Stimulated activated CD4-positive, alpha-beta T cell treated with anti-CD3 and anti-CD28 coated beads, Interleukin-2, amount 100 ng/mL, for 24 hours (primary cell): ENCODE results near the gene EMSY.

Experiments
- DNase-seq, 2 donors: peaks; one replicate each; pipeline ENCODE4 v3.0.0-alpha.2; 2020

Gene EMSY

GRCh38 chr11:76600124-76600655 is 155.4 kb downstream of the EMSY start:
- DNase-seq: no peak

- DNase-seq: no peak
Observed at GRCh38 chr11:76601272-76601671, 156.5 kb downstream of the EMSY start.

GRCh38 chr11:76601724-76602123 is 156.9 kb downstream of the EMSY start:
- no peak for DNase-seq

- no peak for DNase-seq
Observed at GRCh38 chr11:76602431-76602861, 157.6 kb downstream of the EMSY start.
